HCT116 (cell line): Measurements from ENCODE around the gene DLG5. TPM values are rescaled to one million over a fixed set of nuclear protein-coding genes. Genes with fewer than 3 reads are reported as not detected.

Source experiments
- ATAC-seq: fragments of 200-7000 bp; cut with Tn5 transposase; 2 replicates; pipeline ENCODE4 v1.9.1; 2020; ENCODE audit warnings: mild to moderate bottlenecking, moderate library complexity
- BruUV-seq: library from RNA; stranded (reverse); fragments of 400-500 nt; replicated peaks from 2 replicates; lab custom pipeline; 2021; lab: Mats Ljungman, UMichigan
- CTCF ChIA-PET: fragments of 300-600 bp; sonication (Branson Sonifier 250); formaldehyde crosslinking; loops from one replicate; lab custom pipeline; 2021; ENCODE audit warnings: antibody characterized with exemption; lab: Charles Lee
- POLR2A ChIA-PET: fragments of 300-600, 350-600 bp; sonication (Branson Sonifier 250); formaldehyde crosslinking; loops from one replicate; lab custom pipeline; 2021; ENCODE audit warnings: antibody characterized with exemption; lab: Charles Lee
- RAD21 ChIA-PET, 2 experiments: fragments of 300-600 bp; sonication (Branson Sonifier 250); formaldehyde crosslinking; loops; one replicate each; lab custom pipeline; 2023; ENCODE audit warnings: low total read pairs in 2 of 2; ENCODE audit not compliant: uncharacterized antibody in 2 of 2, unreplicated experiment in 2 of 2, low non-redundant PET in 1 of 2; lab: Charles Lee
- DNase-seq: peaks from one replicate; pipeline ENCODE4 v3.0.0-alpha.2; 2010; ENCODE audit warnings: low read depth, low spot score
- H2AFZ ChIP-seq: fragments of 200-600 bp; shearing (Covaris generic), sonication (generic); 2 replicates; pipeline ENCODE4 v1.6.1; 2017; ENCODE audit warnings: low read depth, mixed run types, mixed read lengths, antibody characterized with exemption, low read length; ENCODE audit not compliant: poor library complexity, severe bottlenecking
- H3K27ac ChIP-seq: 2 replicates; pipeline ENCODE4 v1.5.1; 2012; ENCODE audit warnings: low read depth, low read length
- H3K27me3 ChIP-seq: fragments of 200-600 bp; sonication (generic); 2 replicates; pipeline ENCODE4 v1.6.1; 2016; ENCODE audit warnings: mixed run types, low read length, mixed read lengths; ENCODE audit not compliant: insufficient read depth
- H3K36me3 ChIP-seq, 2 experiments: fragments of 200-500 bp in 1 of 2; fragments of 200-600 bp in 1 of 2; sonication (Bioruptor generic) in 1 of 2; sonication (generic) in 1 of 2; 2 replicates each; pipeline versions ENCODE4 v1.5.1 to v1.6.1; 2014 to 2016; ENCODE audit warnings: low read length in 2 of 2, inconsistent platforms in 1 of 2, mixed read lengths in 1 of 2, mixed run types in 1 of 2; ENCODE audit not compliant: insufficient read depth in 2 of 2, control insufficient read depth in 1 of 2
- H3K4me1 ChIP-seq, 2 experiments: fragments of 200-600 bp in 1 of 2; sonication (generic) in 1 of 2; 2 replicates each; pipeline versions ENCODE4 v1.5.1 to v1.6.1; 2012 to 2017; ENCODE audit warnings: low read length in 2 of 2, inconsistent platforms in 1 of 2, mild to moderate bottlenecking in 1 of 2, mixed read lengths in 1 of 2, mixed run types in 1 of 2, moderate library complexity in 1 of 2; ENCODE audit not compliant: insufficient read depth in 2 of 2, control insufficient read depth in 1 of 2
- H3K4me2 ChIP-seq: fragments of 200-600 bp; sonication (generic); 2 replicates; pipeline ENCODE4 v1.6.1; 2017; ENCODE audit warnings: mixed run types, low read length, mixed read lengths
- H3K4me3 ChIP-seq, 2 experiments: fragments of 200-600 bp in 1 of 2; sonication (generic) in 1 of 2; replicated peaks in 1 of 2; 2 replicates each; pipeline ENCODE4 v1.5.1; 2011 to 2016; ENCODE audit warnings: low read length in 2 of 2, control low read depth in 1 of 2, low read depth in 1 of 2, mild to moderate bottlenecking in 1 of 2, mixed read lengths in 1 of 2, mixed run types in 1 of 2
- H3K79me2 ChIP-seq: fragments of 200-600 bp; sonication (generic); 2 replicates; pipeline ENCODE4 v1.6.1; 2017; ENCODE audit warnings: mild to moderate bottlenecking, mixed run types, low read length, moderate library complexity, mixed read lengths; ENCODE audit not compliant: insufficient read depth
- H3K9ac ChIP-seq: fragments of 200-600 bp; sonication (generic); 2 replicates; pipeline ENCODE4 v1.6.1; 2016; ENCODE audit warnings: low read length, mixed read lengths
- H3K9me2 ChIP-seq: fragments of 200-600 bp; sonication (generic), shearing (Covaris generic); 2 replicates; pipeline ENCODE4 v1.6.1; 2017; ENCODE audit warnings: mixed run types, mild to moderate bottlenecking, moderate library complexity; ENCODE audit not compliant: insufficient read depth
- H3K9me3 ChIP-seq, 2 experiments: fragments of 200-500 bp in 1 of 2; fragments of 200-600 bp in 1 of 2; sonication (Bioruptor generic) in 1 of 2; sonication (generic) in 1 of 2; 2 replicates each; pipeline ENCODE4 v1.6.1; 2014 to 2017; ENCODE audit warnings: low read length in 2 of 2, mixed read lengths in 2 of 2, inconsistent platforms in 1 of 2, low read depth in 1 of 2, mild to moderate bottlenecking in 1 of 2, mixed run types in 1 of 2, moderate library complexity in 1 of 2; ENCODE audit not compliant: control insufficient read depth in 1 of 2, insufficient read depth in 1 of 2
- H4K20me1 ChIP-seq: fragments of 200-600 bp; sonication (generic), shearing (Covaris generic); 2 replicates; pipeline ENCODE4 v1.6.1; 2017; ENCODE audit warnings: mixed run types, mild to moderate bottlenecking, moderate library complexity; ENCODE audit not compliant: insufficient read depth
- CTCF ChIP-seq, 3 experiments: fragments of 200-600 bp in 1 of 3; sonication (generic) in 1 of 3; IDR thresholded peaks in 2 of 3; conservative IDR thresholded peaks in 1 of 3; 2 replicates each; pipeline ENCODE4 v1.5.1; 2012 to 2017; ENCODE audit warnings: low read depth in 2 of 3, low read length in 2 of 3, antibody characterized with exemption in 1 of 3, borderline replicate concordance in 1 of 3, control low read depth in 1 of 3, mild to moderate bottlenecking in 1 of 3, mixed read lengths in 1 of 3, mixed run types in 1 of 3, moderate library complexity in 1 of 3; ENCODE audit not compliant: insufficient read depth in 1 of 3
- JUND ChIP-seq: IDR thresholded peaks from 2 replicates; pipeline ENCODE4 v1.6.1; 2012
- POLR2AphosphoS5 ChIP-seq: IDR thresholded peaks from 2 replicates; pipeline ENCODE4 v1.6.1; 2011; ENCODE audit warnings: mild to moderate bottlenecking, low read depth, low read length, moderate library complexity
- RAD21 ChIP-seq: IDR thresholded peaks from 2 replicates; pipeline ENCODE4 v1.6.1; 2012; ENCODE audit warnings: low read depth, mild to moderate bottlenecking
- REST ChIP-seq: IDR thresholded peaks from 2 replicates; pipeline ENCODE4 v1.6.1; 2012; ENCODE audit warnings: low read depth
- TCF7L2 ChIP-seq: IDR thresholded peaks from 2 replicates; pipeline ENCODE4 v1.7.0; 2011; ENCODE audit warnings: borderline replicate concordance, inconsistent platforms; ENCODE audit not compliant: insufficient read depth, insufficient read length; ENCODE audit errors: extremely low read depth
- ZNF274 ChIP-seq: fragments of 200-500 bp; sonication (Bioruptor generic); IDR thresholded peaks from 2 replicates; pipeline ENCODE4 v1.6.1; 2014; ENCODE audit warnings: mild to moderate bottlenecking, low read depth, low read length, inconsistent platforms
- intact Hi-C: fragments of 100-400 bp; cut with micrococcal nuclease; formaldehyde crosslinking; loops from 2 replicates; pipeline ENCODE4 v1.10.0; 2022
- total RNA-seq: library from RNA; stranded (reverse); gene quantifications from one replicate; pipeline ENCODE4 v1.2.1, GENCODE V29; 2021; ENCODE audit not compliant: unreplicated experiment

DLG5 gene
- total RNA-seq, 1 experiment from 2014 or later, result 44.8 TPM

- no peaks in the 10 kb centered on the region for H3K9me2 ChIP-seq
- no peak for DNase-seq
- H3K9ac ChIP-seq, result no peak overlapping the region
- peaks cover 4% of the 10 kb centered on the region; the same call in 1 of the 2 replicates for H4K20me1 ChIP-seq
- H3K4me1 ChIP-seq, result peaks cover 16 to 41% of the 10 kb centered on the region in 2 experiments
- H3K4me3 ChIP-seq, result no peak overlapping the region
- no peaks in the 10 kb centered on the region for H3K27me3 ChIP-seq
- no peak for TF ChIP-seq REST
- TF ChIP-seq ZNF274, result no peak
- TF ChIP-seq RAD21, result no peak
- no peak for TF ChIP-seq POLR2AphosphoS5
- H3K9me3 ChIP-seq, result no peaks in the 10 kb centered on the region
- no peaks in the 10 kb centered on the region for H3K36me3 ChIP-seq
- H3K27ac ChIP-seq, result no peak overlapping the region
- no peak overlapping the region for H2AFZ ChIP-seq
- ChIA-PET CTCF (no interaction called here), POLR2A (no interaction called here), RAD21 (no interaction called here)
- intact Hi-C loops, result no loop called here
- H3K79me2 ChIP-seq, result peaks cover 86% of the 10 kb centered on the region
- ATAC-seq, result no peak
- BruUV-seq, result no TSS peak
- H3K4me2 ChIP-seq, result no peak overlapping the region
These were observed 14.0 kb downstream of the DLG5 start for GRCh38 chr10:77912576-77912975.

GRCh38 chr10:77911535-77912123, 14.9 kb downstream of the DLG5 start:
- intact Hi-C loops, result no loop called here
- Histone ChIP-seq H4K20me1 (peaks cover 4% of the 10 kb centered on the region; the same call in 1 of the 2 replicates), H3K36me3 (no peaks in the 10 kb centered on the region), H2AFZ (no peak overlapping the region), H3K4me1 (peaks cover 21 to 48% of the 10 kb centered on the region in 2 experiments), H3K9me3 (no peaks in the 10 kb centered on the region), H3K79me2 (peaks cover 84% of the 10 kb centered on the region), H3K9me2 (no peaks in the 10 kb centered on the region), H3K27me3 (no peaks in the 10 kb centered on the region), H3K27ac (no peak overlapping the region), H3K4me2 (peak overlapping the region; percentile 18; the same call in 1 of the 2 replicates), H3K4me3 (no peak overlapping the region), H3K9ac (no peak overlapping the region)
- no peak for DNase-seq
- no peak for TF ChIP-seq TCF7L2
- no peak for TF ChIP-seq CTCF (IDR thresholded peaks at IDR 0.05 in 2 of 3, conservative IDR thresholded peaks at IDR 0.05 in 1 of 3; ENCODE audit: borderline replicate concordance in 1 of 3, insufficient read depth in 1 of 3, low read depth in 2 of 3, low read length in 2 of 3)
- no peak for TF ChIP-seq ZNF274
- TF ChIP-seq POLR2AphosphoS5, result no peak
- TF ChIP-seq JUND, result no peak
- ChIA-PET RAD21 (no interaction called here), CTCF (interaction anchor here (0.7 kb wide), 1 partner anchor 22 kb away, joined by 4 read pairs; no protein-coding TSS in a partner anchor), POLR2A (no interaction called here)
- no peak for ATAC-seq
- BruUV-seq, result no TSS peak
